Cardiac septum (tissue), 1 donor: ENCODE results near the gene ADGRF5. TPM values are rescaled to one million over a fixed set of nuclear protein-coding genes. Genes with fewer than 3 reads are reported as not detected.

Experiments used
- DNase-seq: peaks from one replicate; pipeline ENCODE4 v3.0.0-alpha.2; 2020; ENCODE audit warnings: low spot score
- intact Hi-C: fragments of 100-400 bp; cut with DNase I; formaldehyde crosslinking; loops from one replicate; pipeline ENCODE4 v1.14.0; 2022
- long read RNA-seq: library from polyadenylated mRNA; unstranded; transcript quantifications from one replicate; pipeline ENCODE4 v2.0.0, GENCODE V29; 2021
- total RNA-seq: library from RNA; stranded (reverse); fragmentation: NEBNext Ultra II Directional; extraction: Animal tissue kit (Norgen Biotek cat#: 25700); gene quantifications from one replicate; pipeline ENCODE4 v1.2.1, GENCODE V29; 2021
- donor health status: DM: no; HTN: no; CAD: no.

The ADGRF5 gene, protein sequence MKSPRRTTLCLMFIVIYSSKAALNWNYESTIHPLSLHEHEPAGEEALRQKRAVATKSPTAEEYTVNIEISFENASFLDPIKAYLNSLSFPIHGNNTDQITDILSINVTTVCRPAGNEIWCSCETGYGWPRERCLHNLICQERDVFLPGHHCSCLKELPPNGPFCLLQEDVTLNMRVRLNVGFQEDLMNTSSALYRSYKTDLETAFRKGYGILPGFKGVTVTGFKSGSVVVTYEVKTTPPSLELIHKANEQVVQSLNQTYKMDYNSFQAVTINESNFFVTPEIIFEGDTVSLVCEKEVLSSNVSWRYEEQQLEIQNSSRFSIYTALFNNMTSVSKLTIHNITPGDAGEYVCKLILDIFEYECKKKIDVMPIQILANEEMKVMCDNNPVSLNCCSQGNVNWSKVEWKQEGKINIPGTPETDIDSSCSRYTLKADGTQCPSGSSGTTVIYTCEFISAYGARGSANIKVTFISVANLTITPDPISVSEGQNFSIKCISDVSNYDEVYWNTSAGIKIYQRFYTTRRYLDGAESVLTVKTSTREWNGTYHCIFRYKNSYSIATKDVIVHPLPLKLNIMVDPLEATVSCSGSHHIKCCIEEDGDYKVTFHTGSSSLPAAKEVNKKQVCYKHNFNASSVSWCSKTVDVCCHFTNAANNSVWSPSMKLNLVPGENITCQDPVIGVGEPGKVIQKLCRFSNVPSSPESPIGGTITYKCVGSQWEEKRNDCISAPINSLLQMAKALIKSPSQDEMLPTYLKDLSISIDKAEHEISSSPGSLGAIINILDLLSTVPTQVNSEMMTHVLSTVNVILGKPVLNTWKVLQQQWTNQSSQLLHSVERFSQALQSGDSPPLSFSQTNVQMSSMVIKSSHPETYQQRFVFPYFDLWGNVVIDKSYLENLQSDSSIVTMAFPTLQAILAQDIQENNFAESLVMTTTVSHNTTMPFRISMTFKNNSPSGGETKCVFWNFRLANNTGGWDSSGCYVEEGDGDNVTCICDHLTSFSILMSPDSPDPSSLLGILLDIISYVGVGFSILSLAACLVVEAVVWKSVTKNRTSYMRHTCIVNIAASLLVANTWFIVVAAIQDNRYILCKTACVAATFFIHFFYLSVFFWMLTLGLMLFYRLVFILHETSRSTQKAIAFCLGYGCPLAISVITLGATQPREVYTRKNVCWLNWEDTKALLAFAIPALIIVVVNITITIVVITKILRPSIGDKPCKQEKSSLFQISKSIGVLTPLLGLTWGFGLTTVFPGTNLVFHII (N-terminal part only)
- 34.7 TPM for total RNA-seq
- long read RNA-seq, full-length matches to known transcripts = 2 of 34 reads
- long read RNA-seq, partial matches to known transcripts = 23 of 34 reads
- long read RNA-seq, other reads (novel, unspliced or antisense) = 9 of 34 reads

DNA sequence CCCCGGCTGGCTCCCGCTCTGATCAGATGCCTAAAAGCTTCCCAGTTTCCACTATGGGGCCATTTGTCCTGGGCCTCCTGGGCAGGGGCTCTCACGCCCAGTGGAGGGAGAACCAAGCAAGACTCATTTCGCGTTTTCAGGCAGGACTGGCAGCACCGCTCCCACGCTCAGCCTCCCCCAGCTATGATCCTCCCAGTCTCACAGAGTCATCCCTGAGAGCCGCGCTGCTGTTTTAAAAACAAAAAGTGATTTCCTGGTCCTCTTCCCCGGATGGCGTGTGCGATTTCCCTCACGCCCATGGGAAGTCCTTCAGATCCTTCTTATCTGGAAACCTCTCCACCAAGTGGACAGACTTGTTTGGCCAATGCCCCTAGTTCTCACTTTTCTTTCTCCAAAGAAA, at the start of gene ADGRF5:
Gene ADGRF5 (minus strand): TSS at position 208 of the 400 bp plus-strand sequence. CDS start 15,176 bp downstream, outside the sequence.
- DNase-seq = no peak
- intact Hi-C loops = no loop called here

DNA sequence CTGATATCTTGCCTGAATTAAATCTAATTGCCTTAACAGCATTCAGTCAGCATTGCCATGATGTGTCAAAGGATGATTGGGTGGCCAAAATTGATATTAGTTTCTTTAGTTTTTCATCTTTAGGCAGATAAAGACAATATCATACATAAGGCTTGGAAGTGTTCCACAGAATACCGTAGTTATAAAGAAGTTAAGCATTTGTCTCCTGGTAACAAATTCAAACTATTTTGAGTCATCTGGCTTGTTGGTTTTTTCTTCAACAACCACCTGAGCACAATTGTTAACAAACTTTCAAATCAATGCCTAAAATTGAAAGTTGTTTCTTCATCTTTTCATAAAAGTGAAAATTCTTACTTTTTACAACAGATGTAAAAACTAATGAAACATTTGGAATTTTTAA, 47.5 kb upstream of the ADGRF5 start:
- no peak for DNase-seq
- intact Hi-C loops = no loop called here

DNA sequence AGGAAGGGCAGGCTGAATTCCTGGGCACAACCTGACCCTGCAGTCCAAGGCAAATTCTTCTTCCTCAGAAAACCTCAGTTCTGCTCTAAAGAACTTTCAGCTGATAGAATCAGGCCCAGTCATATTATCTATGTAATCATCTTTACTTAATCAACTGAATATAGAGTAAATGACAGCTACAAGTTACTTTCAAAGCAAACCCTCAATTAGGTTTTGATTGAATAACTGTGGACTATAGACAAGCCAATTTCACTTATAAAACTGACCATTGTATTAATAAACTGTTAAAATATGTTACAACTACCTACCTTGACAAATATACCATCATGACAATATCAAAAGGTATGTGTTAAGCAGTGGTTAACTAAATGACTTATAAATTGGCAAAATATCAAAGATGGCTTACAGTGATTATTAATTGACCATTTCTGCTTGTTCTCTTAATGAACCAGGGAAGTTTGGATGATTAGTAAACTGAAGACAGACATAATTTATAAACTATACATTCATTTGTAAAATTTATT, 46.1 kb upstream of the ADGRF5 start:
- intact Hi-C loops = no loop called here

DNA sequence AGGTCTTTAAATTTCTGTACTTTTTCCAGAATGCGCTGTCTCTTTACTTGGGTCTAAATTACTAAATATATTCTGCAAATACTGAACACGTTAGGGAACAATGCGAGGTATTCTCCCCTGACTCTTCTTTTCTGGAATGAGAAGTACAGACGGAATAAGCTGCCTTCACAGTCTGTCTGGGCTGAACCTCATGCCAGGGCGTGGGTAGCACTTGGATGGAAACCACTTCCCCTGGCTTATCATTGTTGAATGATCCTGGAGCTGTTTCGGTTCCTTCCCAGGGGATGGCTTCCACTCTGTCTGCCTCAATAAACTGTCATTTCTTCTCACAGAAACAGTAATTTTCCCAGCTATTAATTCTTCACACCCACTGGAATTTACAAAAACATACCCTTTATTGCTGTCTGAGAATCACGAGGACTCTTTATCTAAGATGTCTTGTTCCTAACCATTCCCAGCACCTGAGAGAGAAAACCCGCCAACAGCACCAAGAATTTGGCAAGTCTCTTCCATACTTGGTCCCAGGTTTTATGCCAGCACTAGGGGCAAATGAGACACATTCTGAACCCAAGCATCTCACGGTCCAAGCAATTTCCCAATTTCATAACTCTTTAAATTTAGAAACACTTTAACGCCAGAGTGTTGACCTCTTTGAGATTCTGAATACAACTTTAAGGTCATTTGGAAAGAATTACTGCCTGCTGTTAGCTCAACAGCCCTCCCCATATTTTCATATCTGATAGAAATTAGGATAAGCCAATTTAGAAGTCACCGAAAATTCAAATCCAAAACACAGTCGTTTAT, 43.2 kb upstream of the ADGRF5 start:
- intact Hi-C loops = no loop called here
- DNase-seq = no peak

More for the DNA sequence above, 46.1 kb upstream of the ADGRF5 start:
- no peak for DNase-seq

DNA sequence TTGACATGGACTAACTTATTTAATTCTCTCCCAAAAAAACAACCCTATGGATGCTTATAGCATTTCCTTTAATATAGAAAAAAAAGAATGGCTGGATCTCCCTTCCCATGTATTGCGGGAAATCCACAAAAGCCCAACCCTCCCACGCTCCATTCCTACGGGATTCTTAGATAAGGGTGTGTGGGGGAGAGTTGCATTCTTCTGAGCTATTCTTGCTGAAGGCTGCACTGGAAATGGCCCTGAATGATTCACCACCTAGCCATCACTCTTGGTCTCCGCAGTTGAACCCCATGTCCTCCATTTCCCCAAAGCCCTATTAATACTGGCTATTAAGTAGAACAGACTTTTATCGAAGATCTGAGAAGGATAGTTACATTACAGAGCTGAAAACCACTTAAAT, 41.9 kb upstream of the ADGRF5 start:
- no peak for DNase-seq

DNA sequence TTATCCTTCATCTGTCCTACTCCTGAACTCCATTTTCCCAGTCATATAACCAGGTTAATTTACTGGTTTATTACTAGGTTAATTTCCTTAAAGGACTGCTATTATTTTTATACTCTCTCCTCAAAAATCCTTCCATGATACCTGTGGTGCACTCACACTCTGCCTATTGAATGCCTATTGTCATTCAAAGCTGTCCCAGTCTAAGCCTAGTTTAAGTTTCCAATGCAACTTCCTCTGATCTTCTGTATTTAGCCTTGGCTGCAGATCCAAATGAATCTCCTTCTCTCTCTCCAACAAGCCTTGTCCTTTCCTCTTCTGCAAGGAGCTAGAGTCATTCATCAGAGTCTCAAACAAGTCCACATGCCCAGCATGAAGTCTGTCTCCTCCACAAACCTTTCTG, 41.3 kb upstream of the ADGRF5 start:
- DNase-seq = no peak
- intact Hi-C loops = no loop called here

More for the DNA sequence above, 41.9 kb upstream of the ADGRF5 start:
- intact Hi-C loops = no loop called here

DNA sequence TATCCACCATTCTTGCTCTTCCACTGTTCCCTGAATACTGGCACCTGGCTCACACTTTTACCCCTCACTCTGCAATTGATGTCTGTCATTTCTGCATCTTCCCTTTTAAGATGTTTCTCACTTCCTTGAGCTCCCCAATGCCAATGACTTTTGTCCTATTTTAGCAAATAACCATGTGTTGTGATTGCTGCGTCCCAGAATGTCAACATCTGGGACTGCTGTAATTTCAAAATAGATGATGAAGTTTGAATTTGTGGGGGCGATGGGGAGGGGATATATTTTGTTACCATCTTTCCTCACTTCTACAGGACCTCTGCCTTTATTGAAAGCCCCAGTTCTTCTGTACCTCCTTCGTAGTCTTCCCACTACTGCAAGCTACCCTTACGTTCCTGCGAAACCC, 40.0 kb upstream of the ADGRF5 start:
- DNase-seq = no peak
- intact Hi-C loops = no loop called here

DNA sequence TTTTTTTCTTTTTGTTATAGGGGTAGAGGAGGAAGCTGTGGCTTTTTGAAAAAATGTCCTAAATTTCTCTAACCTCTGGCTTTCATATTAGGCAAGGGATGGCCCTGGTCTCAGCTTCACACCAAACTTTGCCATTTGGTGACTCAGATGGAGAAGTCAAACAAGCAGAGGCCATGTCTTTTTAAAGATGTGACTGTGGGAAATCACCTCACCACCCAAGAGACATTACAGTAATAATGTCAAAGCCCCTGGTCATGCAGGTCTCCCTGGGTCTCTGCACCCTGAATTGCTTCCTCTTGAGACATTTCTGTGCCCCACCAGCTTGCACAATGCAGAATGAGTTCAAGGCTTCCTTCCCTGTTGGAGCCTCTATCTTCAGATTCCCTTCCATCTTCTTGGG, 39.5 kb upstream of the ADGRF5 start:
- intact Hi-C loops = no loop called here
- DNase-seq = no peak

DNA sequence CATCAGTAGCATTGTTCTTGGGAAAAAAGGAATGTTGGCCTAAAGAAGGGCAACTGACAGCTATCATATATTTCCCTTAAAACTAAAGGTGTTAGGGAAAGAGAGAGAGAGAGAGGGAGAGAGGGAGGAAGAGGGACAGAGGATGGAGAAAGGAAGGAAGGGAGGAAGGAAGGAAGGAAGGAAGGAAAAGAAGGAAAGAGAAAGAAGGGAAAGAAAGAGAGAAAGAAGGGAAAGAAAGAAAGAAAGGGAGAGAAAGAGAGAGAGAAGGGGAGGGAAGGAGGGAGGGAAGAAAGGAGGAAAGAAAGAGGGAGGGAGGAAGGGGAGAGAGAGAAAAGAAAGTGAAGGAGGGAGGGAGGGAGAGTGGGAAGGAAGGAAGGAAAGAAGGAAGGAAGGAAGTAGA, 37.7 kb upstream of the ADGRF5 start:
- intact Hi-C loops = no loop called here
- DNase-seq = no peak

DNA sequence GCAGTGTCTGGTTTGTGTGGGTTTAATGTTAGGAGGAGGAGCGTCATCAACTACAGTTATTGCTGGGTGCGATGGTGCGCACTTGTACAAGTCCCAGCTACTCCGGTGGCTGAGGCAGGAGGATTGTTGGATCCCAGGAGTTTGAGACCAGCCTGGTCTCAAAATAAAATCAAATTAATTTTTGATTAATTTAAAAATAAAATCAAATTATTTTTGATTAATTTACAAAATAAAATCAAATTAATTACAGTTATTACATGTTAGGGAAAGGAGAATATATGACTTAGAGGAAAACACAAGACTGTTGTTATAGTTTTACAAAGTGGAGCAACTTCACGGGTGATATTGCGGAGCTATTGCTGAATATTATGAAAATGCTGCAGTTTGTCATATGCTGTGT, 34.7 kb upstream of the ADGRF5 start:
- intact Hi-C loops = no loop called here

DNA sequence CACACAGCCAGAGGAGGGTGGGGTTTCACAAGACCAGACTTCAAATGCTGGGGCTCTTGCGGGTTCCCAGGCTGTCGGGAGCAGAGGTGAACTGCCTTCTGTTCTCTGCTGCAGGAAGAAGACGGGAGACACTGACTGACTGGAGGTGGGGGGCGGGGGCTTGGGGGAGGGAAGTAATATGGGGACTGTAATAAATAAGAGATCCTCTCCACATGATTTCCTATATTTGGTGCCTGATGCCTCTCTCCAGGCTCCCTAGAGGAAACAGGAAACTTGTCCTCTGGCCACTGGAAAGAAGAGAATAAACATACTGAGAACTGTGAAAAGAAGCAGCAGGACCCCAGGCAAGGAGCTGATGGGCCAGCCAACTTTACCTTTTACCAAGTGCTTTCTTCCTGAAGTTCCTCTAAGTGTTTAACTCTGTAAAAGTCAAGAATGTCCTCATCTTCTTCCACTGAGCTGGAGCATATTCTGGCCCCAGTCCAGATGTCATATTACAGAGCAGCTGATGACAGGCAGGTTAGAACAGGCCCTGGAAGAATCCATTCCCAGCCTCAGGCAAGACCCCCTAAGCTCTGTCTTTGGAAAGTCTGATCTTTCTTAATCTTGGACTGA, 33.2 kb upstream of the ADGRF5 start:
- DNase-seq = no peak
- intact Hi-C loops = loop anchor here (5.0 kb wide), 2 partner anchors 32 to 48 kb away; no protein-coding TSS in a partner anchor

More for the DNA sequence above, 34.7 kb upstream of the ADGRF5 start:
- no peak for DNase-seq

DNA sequence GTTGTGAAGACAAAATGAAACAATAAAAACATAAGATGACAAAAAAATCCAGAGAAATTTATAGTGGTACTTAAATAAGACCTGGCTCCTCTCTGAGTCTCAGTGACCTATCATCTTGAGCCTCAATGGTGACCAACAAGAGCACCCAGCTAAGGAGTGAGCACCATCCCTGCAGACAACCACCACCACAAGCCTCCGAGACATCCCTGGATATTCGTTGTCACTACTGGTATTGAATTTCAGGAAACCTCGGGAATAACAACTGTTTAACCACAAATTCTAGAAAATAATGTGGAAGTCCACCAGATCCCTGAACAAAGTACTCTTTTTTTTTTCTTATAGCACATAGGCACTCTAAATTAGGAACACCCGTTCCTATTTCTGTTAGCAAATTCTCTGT, 32.2 kb upstream of the ADGRF5 start:
- intact Hi-C loops = loop anchor here (5.0 kb wide), 2 partner anchors 33 to 47 kb away; no protein-coding TSS in a partner anchor
- no peak for DNase-seq

DNA sequence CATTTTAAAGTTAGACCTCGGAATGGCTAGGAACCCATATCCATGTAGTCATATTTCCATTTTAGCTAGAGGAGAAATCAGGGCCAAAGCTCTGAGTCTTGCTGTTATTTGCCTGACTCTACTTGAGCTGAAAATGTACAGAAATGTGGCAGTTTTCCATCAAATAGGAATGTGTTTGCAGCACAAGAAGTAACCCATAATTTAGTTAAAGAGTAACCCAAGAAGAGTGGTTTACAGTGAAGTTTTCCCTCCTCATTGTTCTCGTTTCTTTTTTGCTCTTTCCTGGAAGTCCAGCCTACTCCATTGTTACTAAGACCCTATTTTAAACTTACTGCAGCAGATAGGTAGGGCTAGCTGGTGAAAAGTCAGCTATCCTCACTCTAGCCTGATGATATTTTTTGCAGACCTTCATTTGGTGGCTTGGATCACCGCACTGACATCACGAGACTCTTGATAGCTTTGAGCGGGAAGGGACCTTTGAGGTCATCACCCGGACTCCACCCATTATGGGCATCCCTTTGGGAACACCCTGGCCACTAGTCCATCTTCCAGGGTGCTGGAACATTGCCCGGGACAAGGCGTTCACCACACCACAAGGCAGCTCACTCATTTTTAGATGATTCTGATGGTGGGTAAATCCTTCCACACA, 28.0 kb upstream of the ADGRF5 start:
- intact Hi-C loops = loop anchor here (5.0 kb wide), 2 partner anchors 38 to 42 kb away; no protein-coding TSS in a partner anchor
- DNase-seq = peak; percentile 81

DNA sequence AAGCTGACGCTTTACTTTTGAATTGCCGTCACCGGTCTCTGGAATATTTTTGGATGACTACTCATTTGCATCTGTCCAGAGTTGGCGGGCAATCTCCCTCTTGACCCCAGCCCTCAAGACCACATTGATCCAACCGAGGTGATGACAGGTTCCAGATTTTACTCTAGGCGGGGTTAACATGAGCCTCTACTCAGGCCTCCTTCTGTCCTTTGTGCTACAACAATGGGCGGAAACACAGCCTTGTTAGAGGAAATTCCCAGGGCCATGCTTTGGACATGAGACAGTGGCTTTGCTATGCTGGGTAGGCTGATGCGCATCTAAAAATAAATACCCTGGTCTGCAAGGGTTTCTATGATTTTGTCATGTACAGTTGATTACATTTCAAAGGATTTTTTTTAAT, 27.0 kb upstream of the ADGRF5 start:
- intact Hi-C loops = no loop called here
- no peak for DNase-seq

DNA sequence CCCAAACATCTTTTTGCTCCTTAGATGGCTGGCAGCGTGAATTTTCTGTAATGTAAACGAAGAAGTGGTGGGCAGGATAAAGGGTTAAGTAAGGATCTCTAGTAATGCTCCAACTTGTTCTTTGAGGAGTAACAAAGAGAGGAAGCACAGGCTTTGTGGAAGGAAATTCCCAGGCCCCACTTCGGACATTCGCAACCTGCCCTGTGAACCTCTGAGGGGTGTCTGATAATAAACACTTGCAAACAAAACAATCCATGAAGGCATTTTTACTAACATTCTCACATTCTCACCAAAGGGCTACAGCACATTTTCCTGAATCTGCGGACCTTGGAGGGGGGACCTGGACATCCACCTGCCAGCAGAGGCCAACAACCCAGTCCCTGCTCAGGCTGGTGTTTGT, 25.8 kb upstream of the ADGRF5 start:
- intact Hi-C loops = no loop called here
- no peak for DNase-seq

DNA sequence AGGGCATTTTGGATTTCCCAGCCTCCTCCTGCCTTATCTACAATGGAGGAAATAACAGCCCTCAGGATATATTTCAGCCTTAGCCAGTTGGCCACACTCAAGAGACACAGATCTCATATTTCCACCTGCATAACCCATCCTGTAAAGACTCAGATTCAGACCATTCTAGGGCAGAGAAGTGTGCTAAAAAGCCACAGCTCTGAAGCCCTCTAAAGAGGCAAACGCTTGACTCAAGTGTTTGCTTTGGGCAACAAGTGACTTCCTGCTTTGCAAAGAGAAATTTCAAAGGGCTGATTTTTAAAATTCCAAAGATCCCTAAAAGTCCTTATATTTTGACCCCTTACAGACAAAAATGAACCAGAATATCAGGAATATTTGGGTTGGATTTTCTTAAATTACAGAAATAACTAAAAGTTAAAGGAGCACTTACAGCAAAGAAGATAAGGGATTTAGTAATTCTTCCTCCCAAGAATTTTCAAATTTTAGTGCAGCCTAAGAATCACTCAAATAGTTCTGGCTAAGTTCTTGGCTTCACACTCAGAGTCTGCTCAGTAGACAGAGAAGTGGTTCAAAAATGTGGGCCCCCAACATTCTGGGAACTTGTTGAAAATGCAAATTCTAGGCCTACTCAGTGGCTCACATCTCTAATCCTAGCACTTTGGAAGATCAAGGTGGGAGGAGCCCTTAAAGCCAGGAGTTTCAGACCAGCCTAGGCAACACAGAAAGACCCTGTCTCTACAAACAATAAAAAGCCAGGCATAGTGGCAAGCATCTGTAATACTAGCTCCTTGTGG, 18.9 kb upstream of the ADGRF5 start:
- intact Hi-C loops = no loop called here
- DNase-seq = no peak

DNA sequence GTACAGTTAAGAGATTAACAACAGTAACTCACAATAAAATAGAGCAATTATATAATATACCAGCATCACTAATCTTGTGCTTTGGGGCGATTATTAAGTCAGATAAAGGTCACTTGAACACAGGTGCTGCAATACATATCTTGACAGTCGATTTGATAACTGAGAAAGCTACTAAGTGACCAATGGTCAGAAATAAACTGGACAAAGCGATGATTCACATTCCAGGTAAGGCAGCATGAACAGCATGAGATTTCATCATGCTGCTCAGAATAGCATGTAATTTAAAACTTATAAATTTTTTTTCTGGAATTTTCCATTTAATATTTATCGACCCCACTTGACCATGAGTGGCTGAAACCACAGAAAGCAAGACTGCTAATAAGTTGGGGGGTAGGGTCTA, 15.9 kb upstream of the ADGRF5 start:
- intact Hi-C loops = no loop called here
- DNase-seq = no peak
